ENCODE data around the gene PRKCA.

Gene PRKCA

DNA sequence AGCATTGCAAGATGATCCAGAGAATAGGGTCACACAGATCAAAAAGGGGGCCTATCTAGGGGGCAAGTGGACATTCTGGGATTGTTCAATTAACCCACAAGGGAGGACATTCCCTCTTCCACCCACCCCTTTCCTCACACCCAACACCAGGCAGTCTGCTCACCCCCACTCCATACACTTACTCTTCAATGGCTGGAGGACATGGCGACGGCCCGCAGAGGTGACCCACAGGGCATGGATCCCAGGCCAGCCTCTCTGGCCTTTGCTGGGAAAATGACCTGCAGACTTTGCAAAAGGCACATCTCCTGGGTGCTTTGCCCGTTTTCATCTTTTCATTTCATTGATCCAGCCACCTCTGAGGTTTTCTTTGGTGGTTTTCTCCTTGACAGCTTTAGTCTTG lies 530.8 kb downstream of the PRKCA start:
- no peak for DNase-seq

DNA sequence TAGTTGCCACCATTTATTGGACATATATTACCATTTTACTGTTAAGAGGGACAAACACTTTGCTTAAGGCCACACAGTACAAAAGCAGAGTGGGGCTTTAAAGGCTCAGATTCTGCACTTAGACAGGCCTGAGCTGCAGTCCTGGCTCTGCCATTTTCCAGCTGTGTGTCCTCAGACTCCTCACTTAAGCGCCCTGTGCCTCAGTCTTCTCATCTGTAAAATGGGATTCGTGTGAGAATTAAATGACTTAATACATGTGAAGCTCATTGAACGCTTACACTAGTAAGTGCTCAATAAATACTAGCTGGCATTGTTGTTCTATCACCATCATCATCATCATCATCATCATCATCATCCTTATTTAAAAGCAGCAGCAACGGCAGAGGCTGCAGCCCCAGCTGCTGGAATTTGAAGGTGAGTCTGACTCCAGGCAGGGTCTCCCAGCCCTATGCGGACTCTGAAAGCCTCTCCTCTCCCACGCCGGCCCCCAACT lies 532.1 kb downstream of the PRKCA start:
- DNase-seq = no peak

DNA sequence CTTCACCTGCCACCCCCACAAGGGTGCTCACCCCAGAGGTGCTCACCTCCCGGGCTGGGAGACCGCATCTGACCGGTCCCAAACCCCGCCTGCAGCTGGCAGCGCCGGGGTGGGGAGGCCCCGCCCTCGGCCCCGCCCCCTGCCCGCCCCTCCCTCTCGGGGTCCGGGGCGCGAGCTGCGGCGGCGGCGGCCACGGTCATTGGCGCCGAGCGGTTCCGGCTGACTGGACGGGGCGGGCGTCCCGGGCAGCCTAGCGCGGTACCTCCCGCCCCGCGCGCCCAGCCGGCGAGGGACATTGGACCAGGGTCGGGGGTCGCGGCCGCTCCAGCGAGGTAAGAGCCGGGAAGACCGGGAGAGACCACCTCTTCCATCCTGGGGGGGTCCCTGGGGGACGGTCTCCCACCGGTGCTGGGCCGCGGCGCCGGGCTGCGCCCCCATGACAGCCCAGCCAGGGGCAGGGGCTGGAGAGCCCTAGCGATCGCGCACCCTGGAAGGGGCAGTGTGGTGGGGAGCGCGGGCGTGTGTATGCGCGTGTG lies 532.6 kb downstream of the PRKCA start, which contains the start of gene CACNG5:
Gene CACNG5, plus strand, starts transcription at position 199 of the 536 bp plus-strand sequence. CDS start 42,216 bp downstream, outside the sequence.
- DNase-seq = no peak

DNA sequence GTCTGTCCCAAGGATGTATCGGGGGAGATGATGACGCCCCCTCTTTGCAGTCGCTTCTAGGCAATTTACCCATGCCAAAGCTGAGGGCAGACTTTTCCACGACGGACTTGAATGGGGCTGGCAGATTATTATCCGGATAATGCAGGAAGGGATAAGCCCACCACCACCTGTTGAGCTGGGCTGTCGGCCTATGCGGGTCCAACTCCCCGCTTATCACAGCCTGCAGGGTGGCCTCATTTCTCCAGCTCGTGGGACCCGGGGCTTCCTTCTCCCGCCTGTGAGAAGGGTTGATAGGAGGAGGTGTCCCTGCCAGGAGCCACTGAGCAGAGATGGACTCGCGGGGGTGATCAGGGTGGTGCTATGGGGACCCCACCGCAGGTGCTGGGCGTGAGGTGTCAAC lies 533.1 kb downstream of the PRKCA start:
- DNase-seq = no peak

DNA sequence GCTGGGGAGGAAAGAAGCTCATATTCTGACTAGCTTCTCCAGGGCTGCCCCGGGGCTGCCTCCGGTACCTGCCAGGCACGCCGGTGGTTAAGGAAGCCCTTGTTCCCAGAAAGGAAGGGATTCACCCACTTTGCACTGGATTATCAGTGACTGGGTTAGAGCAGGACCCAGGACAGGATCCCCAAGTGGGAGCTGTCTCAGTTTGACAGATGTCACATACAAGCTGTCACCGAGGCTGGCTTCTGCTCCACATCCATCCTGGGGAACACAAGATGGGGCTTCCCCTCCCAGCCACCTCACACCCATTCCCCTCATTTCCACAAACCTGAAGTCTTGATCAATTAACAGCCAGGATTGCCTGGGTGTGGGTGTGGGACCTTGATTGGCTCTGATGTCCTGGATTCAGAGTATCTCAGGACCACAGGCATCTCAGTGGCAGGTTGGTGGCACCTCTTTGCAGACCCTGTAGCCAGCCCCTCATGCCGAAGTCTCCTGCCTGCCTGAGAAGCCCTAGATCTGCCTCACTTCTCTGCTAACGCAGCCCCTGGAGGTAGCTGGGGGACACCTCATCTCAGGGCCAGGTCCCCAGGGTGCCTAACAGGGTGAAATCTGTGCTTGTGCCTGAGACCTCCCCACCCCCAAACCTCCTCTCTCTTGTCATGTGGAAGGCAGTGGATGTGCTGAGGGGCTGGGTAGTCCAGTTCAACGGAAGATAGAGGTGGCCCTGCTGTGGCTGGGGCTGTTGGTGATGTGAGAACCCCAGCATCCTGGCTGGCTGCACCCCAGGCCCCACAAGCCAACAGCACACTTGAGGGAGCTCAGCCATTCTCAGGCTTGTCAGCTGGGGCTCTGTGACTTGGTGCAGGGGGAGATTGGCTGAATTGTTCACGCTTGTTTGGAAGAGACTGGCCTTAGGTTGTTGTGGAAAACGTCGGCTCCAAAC lies 533.9 kb downstream of the PRKCA start:
- no peak for DNase-seq

DNA sequence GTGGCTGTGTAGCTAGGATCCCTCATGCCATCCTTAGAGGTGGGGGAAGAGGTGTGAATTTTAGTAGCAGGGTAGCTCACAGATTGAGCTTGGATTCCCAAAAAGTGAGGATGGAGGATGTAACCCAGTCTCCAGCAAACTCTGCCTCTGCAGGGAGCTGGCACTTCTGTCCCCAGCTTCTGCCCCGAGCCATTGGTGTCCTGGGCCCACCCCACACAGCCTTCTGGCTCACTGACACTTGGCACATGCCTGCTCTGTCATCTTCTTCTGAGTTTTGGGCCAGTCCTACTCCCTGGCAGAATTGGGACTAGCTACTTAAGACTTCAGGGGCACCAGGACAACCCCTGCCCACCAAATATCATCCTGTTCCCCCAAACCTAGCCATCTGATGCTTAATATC lies 534.8 kb downstream of the PRKCA start:
- no peak for DNase-seq

DNA sequence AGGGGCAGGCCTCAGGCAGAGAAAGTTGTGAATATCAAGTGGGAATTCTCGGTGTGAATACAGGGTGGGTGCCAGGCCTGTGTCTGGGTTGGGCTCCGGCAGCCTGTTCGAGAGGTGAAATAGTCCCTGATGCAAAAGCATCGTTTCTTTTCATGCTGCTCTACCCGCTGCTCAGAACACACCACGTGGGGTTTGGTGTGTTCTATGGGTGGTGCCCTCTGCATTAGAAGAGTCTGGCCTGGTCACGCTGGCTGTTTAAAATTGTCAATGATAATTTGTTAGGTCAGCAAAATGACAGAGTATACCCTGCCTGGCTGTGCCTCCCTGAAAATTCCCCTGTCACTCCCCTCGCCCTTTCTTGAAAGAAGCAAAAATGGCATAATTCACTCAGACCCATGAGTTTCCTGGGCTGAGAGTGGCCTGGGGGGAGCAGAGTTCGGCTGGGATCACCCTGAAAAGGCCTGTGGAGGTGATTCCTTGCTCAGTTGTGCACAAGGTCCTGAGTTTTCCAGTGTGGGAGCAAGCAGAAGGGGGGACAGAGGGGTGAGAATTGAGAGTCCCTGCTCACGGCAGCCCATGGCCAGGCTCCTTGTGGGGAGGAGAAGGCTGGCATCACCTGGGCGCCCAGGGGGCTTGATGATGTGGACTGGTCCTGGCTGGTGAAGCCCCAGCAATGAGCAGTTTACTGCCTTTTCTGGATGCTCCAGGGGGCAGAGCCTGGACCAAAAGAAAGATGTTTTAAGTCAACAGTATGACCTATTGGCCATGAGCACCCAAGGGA lies 535.7 kb downstream of the PRKCA start:
- no peak for DNase-seq

DNA sequence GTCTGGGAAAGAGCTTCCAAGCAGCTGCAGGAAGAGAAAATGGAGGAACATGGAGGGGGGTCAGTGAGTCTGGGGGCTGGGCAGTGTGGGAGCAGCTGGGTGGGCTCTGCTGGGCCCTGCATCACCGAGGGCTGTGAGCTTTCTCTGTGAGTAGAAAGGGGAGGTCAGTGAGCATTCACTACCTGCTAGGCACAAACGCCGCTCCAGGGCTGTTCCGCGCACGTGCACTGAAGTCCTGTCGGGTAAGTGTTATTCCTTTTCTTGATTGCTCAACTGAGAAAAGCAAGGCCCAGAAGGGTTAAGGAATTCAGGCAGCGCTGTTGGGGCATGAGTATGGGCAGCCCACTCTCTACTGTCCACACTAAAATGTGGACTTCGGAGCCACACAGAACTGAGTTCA lies 537.2 kb downstream of the PRKCA start:
- DNase-seq = no peak

DNA sequence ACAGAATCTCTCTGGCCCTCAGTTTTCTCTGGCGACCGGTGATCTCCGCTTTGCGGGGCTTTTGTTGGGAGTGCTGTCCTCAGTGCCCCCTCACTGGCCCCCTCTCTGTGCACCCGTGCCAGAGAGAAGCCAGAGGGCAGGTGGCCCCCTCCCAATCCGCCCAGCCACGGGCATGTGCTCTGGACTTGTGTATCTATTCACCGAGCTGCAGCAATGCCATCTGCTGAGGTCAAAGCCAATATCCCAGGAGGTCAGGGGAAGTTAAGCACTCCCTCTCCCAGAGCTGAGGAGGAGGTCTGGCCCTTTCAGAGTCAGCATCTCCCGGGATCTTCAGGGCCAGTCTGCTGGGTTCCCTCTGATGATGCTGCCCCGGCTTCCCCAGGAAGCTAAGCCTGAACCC lies 537.6 kb downstream of the PRKCA start:
- DNase-seq = no peak

DNA sequence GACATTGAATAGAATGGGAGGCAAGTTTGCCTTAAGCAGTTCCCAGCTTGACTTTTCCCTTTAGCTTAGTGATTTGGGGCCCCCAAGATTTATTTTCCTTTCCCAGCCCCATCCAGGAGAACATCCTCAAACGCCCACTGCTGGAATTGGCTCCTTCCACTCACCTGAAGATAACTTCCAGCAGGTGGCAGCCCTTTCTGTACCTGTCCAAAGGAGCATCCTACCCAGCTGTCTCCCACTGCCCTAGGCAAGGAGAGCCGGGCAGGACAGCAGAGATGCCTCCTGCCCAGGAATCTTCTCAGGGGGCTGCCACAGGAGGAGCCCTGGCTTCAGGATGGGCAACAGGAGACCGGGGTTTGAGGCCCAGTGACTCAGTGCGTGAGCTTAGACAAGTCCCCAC lies 538.9 kb downstream of the PRKCA start:
- DNase-seq = no peak

DNA sequence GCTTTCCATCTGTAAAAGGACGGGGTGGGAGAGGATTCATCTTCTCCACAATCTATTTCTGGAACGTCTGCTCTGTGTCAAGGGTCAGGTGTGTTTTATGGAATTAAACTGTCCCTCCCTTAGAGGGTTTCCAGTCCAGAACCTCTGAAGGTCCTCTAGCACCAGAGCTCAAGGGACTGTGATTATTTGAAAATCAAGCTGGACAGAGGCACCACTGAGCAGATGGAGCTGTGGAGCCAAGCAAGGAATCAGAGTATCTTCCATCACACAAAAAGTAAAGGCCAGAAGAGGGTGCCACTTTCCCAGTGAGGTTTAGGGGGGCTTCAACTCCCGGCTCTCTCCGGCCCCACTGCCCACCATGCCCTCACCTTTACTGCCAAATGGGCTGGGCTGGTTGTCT lies 539.3 kb downstream of the PRKCA start:
- no peak for DNase-seq

DNA sequence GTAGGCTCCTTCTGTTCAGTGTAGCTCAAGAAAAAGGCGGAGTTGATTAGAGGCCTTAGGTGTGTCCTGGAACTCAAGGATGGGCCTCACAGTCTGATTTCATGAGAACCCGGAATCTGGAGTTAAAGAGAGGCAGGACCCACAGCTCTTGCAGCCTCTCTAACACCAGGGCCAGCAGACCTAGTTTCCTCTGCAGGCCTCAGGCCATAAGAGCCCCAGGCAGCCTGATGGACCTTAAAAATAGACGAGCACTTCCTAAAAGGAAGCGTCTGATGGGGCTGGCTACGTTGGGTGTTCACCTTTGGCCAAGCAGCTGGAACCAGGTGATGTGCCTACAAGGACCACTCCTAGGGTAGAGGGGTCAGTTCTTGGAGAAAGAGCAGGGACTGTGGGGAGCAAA lies 540.1 kb downstream of the PRKCA start:
- no peak for DNase-seq

DNA sequence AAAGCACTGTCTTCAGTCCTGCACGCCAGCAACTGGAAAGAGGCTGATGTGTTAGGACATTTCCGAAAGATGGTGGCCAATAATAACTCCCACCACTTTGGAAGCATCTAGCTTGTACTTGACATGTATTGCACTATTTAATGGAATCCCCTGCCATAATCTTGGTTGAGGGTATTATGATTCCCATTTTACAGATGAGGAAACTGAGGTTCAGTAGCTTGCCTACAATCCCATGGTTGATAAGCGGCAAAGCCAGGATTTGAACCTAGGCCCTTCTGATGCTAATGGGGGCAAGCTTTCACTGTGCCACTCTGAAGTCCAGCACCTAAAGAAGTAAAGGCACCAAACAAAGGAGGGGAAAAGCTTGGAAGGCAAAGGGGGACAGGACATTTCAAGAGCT lies 540.5 kb downstream of the PRKCA start:
- no peak for DNase-seq

DNA sequence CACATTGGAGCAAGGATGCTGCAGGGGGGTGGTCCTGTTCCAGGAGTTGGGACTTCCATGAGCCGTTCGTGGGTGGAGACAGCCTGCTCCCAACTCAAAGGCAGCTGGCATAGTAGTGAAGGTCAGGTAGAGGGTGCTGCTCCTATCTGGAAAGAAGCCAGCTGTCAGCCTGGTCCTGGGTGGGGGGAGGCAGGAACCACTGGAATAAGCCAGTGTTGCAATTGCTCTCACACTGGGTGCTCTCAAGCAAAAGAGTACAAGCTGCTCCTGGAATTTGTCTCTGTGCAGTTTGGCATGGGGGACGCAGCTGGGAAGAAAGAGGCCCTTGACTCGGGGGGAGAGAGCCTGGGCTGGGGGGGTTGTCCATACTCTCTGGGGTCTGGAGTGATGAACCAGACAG lies 541.2 kb downstream of the PRKCA start:
- DNase-seq = no peak

DNA sequence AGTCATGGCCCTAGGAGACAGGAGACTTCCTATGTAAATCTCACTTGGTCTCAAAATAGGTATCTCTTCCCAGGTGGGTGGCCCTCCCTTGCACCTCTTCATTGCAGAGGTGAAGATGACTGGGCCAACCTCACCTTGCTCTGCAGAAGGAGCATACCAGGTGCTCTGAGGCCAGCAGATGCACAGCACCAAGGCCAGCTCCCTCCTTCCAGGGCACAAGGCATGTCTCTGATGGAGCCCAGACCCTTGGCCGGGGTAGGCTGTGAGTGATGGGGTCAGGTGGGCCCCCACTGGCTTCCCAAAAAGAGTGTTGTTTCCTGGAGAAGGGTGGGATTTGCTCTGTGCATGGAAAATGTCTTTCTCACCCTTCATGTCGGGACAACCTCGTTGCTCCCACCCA lies 545.3 kb downstream of the PRKCA start:
- no peak for DNase-seq

DNA sequence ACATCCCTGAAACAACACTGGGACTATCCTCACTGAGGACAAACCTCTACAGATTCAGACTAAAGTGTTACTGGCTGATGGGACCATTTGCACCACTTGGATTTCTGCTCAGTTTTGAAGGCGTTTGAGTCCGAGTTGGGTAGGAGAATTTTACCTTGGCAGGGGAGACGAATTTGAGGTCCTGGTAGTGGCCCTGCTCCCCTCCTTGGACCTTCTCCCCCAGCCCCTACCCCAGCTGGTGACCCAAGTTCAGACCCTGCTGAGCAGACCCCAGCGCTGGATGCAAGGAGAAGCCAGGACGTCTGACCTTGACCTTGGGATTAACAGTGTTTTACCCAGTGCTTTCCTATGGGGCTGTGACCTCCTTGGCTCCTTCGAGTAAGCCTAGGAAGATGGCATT lies 546.1 kb downstream of the PRKCA start:
- DNase-seq = no peak

DNA sequence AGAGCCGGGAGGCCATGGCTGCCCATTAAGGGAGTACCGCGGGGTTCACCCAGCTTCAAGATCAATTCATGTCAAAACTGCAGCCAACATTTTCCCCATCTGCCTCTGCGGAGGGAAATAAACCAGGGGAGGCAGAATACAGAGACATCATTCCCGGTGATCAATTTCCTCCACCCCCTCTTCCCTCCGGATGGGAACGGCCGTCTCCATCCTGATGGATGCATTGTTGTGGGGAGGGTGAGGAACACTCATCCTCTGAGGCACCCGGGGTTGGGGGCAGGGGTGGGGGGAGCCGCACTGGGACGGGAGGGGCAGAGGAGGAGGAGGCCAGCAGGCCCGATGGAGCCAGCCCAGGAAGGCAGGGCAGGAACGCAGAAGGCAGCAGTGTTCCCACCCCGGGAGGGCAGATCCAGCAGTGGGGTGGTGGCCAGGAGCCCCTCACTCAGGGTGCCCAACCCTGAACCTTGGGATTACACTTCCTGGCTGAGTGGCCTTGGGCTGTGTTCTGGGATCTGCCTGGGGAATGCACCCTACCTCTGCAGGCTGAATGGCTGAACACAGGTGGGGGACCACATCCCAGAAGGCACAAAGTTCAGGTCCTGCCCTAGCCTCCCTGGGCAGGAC lies 546.7 kb downstream of the PRKCA start:
- no peak for DNase-seq

DNA sequence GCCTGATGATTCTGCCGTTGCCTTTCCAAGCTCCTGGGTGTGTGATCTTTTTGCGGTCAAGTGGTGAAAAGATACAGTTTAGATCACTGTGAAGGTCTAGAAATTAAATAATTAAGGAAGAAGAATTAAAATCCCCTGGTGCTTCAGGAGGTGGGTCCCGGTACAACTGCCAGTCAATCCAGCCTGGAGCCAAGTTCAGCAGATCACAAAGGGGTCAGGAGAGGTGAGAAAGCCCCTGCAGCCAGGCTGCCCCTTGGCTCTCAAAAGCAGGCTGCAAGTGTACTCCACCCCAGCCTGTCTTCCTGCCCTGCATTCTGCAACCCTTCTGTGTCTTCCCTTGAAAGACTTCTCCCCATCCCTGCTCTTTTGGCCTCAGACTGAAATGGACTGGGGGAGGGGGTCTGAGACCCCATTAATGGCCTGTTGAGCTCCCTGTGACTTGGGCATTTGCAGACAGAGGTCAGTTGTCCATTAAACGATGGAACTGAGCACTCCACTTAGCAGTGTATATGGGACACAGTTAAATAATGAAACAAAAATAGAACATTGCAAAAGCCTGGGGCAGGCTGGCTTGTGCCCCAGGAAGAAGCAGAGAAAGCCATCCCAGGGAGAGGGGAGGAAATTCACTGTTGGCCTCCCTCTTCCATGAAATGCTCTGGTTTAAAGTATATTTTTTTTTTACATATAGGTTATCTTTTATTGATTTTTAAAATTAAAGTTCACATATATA lies 547.6 kb downstream of the PRKCA start:
- no peak for DNase-seq

DNA sequence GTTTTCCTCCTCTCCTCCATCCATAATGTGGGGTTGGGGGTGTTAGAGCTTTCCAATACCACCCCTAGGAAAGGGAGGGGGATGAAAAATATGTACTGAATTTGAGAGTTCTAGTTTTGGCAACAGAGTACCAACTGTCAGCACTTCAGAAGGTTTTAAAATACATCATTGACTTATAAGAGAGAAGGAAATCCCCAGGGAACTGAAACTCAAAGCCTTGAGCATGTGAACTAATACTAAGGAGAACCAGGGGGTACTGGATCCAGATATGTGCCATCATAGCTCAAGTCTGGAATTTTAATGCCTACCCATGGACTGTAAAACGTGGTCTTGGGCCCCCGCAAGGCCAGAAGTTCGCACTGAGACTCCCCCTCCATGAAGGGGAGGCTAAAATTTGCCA lies 548.3 kb downstream of the PRKCA start:
- DNase-seq = no peak

DNA sequence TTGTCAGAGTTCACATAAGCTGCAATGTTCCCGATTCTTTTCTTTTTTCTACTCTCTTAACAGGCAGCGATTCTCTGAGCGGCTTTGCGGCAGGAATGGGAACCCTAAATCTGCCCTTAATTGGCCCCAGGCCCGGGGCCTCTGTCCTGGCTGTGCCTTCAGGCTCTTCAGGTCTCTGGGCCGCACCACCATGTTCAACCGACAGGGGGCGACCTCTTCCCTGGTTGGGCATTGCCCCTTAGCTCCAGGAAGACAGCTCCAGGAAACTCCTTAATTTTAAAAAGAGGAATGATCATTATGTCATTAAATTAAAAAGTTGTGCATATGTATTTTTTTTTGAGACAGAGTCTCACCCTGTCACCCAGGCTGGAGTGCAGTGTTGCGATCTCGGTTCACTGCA lies 552.8 kb downstream of the PRKCA start:
- no peak for DNase-seq

DNA sequence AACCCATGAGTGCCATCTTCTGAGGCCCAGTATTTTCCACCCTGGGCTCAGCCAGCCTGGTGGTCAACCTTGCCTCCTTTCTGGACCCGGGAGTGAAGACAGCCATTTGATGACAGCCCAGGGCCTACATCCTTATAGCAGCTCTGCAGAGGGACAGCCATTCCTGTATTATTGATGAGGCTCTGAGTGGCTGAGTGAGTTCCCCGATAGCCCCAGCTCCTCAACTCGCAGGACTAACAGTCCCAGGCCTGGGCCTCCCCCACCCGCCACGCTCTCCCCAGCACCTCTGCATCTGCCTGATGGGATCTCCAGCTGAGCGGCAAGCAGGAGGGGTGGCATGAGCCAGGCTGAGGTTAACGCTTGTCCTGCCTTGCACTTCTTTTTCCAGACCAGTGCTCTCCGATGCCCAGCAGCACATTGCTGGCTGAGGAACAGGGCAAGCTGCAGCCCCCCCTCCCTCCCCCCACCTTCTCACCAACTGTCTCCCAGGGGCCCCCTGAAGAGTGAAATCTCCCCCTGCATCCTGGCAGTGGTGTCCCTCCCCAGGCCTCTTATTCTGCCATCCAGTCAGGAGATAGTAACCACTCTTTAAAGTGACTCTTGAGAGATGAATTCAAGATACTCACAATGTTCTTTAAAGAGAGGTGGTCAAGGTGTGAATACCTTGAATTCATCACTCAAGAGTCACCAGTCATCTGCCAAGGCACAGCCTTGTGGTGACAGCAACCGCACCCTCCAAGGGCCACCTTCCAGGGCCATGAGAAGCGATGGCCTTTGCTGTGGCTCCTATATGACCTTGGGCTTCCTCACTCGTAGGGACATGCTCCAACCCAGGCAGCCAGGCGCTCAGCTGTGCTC lies 556.0 kb downstream of the PRKCA start:
- no peak for DNase-seq
